ENCODE measurements around the gene SPATA3.

The SPATA3 gene

GRCh38 chr2:231028889-231029288, 33.0 kb downstream of the SPATA3 start:
- Histone ChIP-seq H3K9ac (no peak overlapping the region), H3K36me3 (ENCODE audit: control insufficient read depth, insufficient read depth, low read length) (no peaks in the 10 kb centered on the region), H2AFZ (no peak overlapping the region), H3K4me2 (ENCODE audit: low read length) (no peak overlapping the region), H3K9me3 (ENCODE audit: control insufficient read depth, low read length) (no peaks in the 10 kb centered on the region), H3K4me1 (no peaks in the 10 kb centered on the region), H3K79me2 (no peaks in the 10 kb centered on the region), H3K27ac (no peak overlapping the region), H3K27me3 (ENCODE audit: control insufficient read depth, insufficient read depth, low read length) (no peaks in the 10 kb centered on the region), H3K4me3 (ENCODE audit: low read depth, low read length) (no peak overlapping the region)
- no peak for TF ChIP-seq CTCF (IDR thresholded peaks at IDR 0.05)

- no peaks in the 10 kb centered on the region for H3K79me2 ChIP-seq
- H3K9me3 ChIP-seq (ENCODE audit: control insufficient read depth, low read length): no peaks in the 10 kb centered on the region
- H3K36me3 ChIP-seq (ENCODE audit: control insufficient read depth, insufficient read depth, low read length): no peaks in the 10 kb centered on the region
- H3K9ac ChIP-seq: no peak overlapping the region
- H3K4me2 ChIP-seq (ENCODE audit: low read length): no peak overlapping the region
- H3K27ac ChIP-seq: no peak overlapping the region
- H2AFZ ChIP-seq: no peak overlapping the region
- no peaks in the 10 kb centered on the region for H3K4me1 ChIP-seq
- TF ChIP-seq CTCF (IDR thresholded peaks at IDR 0.05): no peak
- H3K27me3 ChIP-seq (ENCODE audit: control insufficient read depth, insufficient read depth, low read length): no peaks in the 10 kb centered on the region
- no peak overlapping the region for H3K4me3 ChIP-seq (ENCODE audit: low read depth, low read length)
Measured at GRCh38 chr2:231029563-231029962, 33.6 kb downstream of the SPATA3 start.

GRCh38 chr2:231030725-231031124, 34.8 kb downstream of the SPATA3 start:
- no peak for TF ChIP-seq CTCF (IDR thresholded peaks at IDR 0.05)
- Histone ChIP-seq H3K36me3 (ENCODE audit: control insufficient read depth, insufficient read depth, low read length) (no peaks in the 10 kb centered on the region), H3K4me2 (ENCODE audit: low read length) (no peak overlapping the region), H3K9ac (no peak overlapping the region), H3K9me3 (ENCODE audit: control insufficient read depth, low read length) (no peaks in the 10 kb centered on the region), H2AFZ (no peak overlapping the region), H3K4me3 (ENCODE audit: low read depth, low read length) (no peak overlapping the region), H3K27me3 (ENCODE audit: control insufficient read depth, insufficient read depth, low read length) (no peaks in the 10 kb centered on the region), H3K4me1 (no peaks in the 10 kb centered on the region), H3K27ac (no peak overlapping the region), H3K79me2 (no peaks in the 10 kb centered on the region)

GRCh38 chr2:231032575-231033140, 36.7 kb downstream of the SPATA3 start:
- H3K4me1 ChIP-seq: no peaks in the 10 kb centered on the region
- TF ChIP-seq CTCF (IDR thresholded peaks at IDR 0.05): no peak
- no peaks in the 10 kb centered on the region for H3K9me3 ChIP-seq (ENCODE audit: control insufficient read depth, low read length)
- H2AFZ ChIP-seq: no peak overlapping the region
- H3K36me3 ChIP-seq (ENCODE audit: control insufficient read depth, insufficient read depth, low read length): no peaks in the 10 kb centered on the region
- no peak overlapping the region for H3K4me3 ChIP-seq (ENCODE audit: low read depth, low read length)
- H3K9ac ChIP-seq: no peak overlapping the region
- H3K27ac ChIP-seq: no peak overlapping the region
- no peaks in the 10 kb centered on the region for H3K27me3 ChIP-seq (ENCODE audit: control insufficient read depth, insufficient read depth, low read length)
- no peak overlapping the region for H3K4me2 ChIP-seq (ENCODE audit: low read length)
- no peaks in the 10 kb centered on the region for H3K79me2 ChIP-seq

Data from parathyroid adenoma (tissue), 2 donors.